Testis (tissue), 3 donors: Measurements from ENCODE around the gene KIF2C. TPM values are rescaled to one million over a fixed set of nuclear protein-coding genes. Genes with fewer than 3 reads are reported as not detected.
"Not testable (repeated sequence)": the region's sequence is repeated elsewhere in the genome, so short reads cannot be mapped to it uniquely, and the experiment has no call there.

Experiments used
- DNase-seq: peaks from one replicate; pipeline ENCODE4 v3.0.0-alpha.2; 2019
- H3K27ac ChIP-seq, 2 donors: fragments of 200-600 bp; sonication (generic); one replicate each; pipeline ENCODE4 v1.5.1; 2019
- H3K27me3 ChIP-seq: fragments of 200-600 bp; sonication (generic); one replicate; pipeline ENCODE4 v1.5.1; 2019
- H3K36me3 ChIP-seq: fragments of 200-600 bp; sonication (generic); one replicate; pipeline ENCODE4 v1.5.1; 2017; ENCODE audit warnings: low read depth; ENCODE audit errors: missing control alignments
- H3K4me1 ChIP-seq: fragments of 200-600 bp; sonication (generic); one replicate; pipeline ENCODE4 v1.5.1; 2019
- H3K4me3 ChIP-seq, 2 donors: fragments of 200-600 bp; sonication (generic); one replicate each; pipeline ENCODE4 v1.5.1; 2017 to 2019
- H3K9me3 ChIP-seq: fragments of 200-600 bp; sonication (generic); one replicate; pipeline ENCODE4 v1.5.1; 2017
- POLR2A ChIP-seq: fragments of 450-650 bp; IDR thresholded peaks from one replicate; pipeline ENCODE4 v1.6.1; 2017; ENCODE audit warnings: antibody characterized with exemption, mild to moderate bottlenecking, moderate library complexity
- WGBS, 2 donors: methylation state at CpG; one replicate each; pipeline ENCODE4 v1.1.5; 2018; 5-methylcytosine and 5-hydroxymethylcytosine counted together
- intact Hi-C: fragments of 100-400 bp; cut with DNase I; formaldehyde crosslinking; loops from one replicate; pipeline ENCODE4 v1.15.1; 2023; ENCODE audit warnings: low total_unique reads
- polyA plus RNA-seq: library from polyadenylated mRNA; stranded (reverse); fragments of 350-450 nt; fragmentation: Illumina TruSeq; extraction: RNeasy Lipid Tissue Mini Kit (QIAGEN cat#74804); gene quantifications from one replicate; pipeline ENCODE4 v1.2.3, GENCODE V29; 2014; ENCODE audit warnings: low read depth, low replicate concordance; ENCODE audit not compliant: insufficient read depth
- total RNA-seq, 2 donors: library from RNA; depleted of rRNA; stranded (reverse); fragments of >200 nt; gene quantifications; one replicate each; pipeline ENCODE4 v1.2.3, GENCODE V29; 2016
- TF ChIP-seq, protein P1 (sequence below), 3 experiments: fragments of 450-650 bp in 2 of 3; fragments of 200-600 bp in 1 of 3; sonication (generic) in 1 of 3; IDR thresholded peaks; one replicate each; pipeline ENCODE4 v1.5.1; 2016 to 2019; ENCODE audit warnings: antibody characterized with exemption in 3 of 3, mild to moderate bottlenecking in 2 of 3, moderate library complexity in 1 of 3

Gene KIF2C
- total and polyA plus RNA-seq, 3 donors from 2014 or later: 53.5 to 167 (median 130) TPM

DNA sequence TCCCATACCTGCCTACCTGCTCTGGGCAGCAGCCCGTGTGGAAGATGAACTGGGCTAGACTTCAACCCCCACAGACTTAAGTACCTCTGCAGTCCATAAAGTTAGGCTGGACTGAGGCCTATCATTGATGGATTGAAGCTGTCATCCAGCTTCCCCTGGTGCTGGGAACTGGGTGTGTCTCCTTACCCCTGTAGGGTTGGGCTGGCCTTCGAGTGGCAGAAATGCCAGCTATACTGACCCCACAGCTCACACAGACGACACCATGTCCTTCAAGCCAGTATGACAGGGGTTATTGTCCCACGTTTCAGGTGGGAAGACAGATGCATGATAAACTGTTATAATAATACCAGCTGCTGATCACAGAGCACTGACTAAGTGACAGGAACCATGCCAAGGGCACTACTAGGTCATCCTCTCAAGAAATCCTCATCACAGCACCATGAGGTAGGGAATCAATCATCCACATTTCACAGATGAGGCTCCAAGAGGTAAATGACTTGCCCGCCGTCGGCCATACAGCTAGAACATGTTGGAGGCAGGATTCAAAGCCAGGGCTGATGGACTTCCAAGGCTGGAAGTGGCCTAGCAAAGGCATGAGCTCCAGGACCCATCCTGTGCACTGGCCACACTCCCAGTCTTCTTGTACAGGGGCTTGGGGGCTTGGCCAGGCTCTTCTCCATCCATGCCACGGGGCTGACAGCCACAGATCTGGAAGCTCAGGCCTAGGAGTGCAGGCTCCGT lies 48.7 kb downstream of the KIF2C start, which contains the start of gene BEST4:
Gene BEST4 (minus strand): TSS at position 51 of the 741 bp plus-strand sequence. CDS start 465 bp downstream, outside the sequence.
- WGBS, 2 donors: 89 to 92% methylated on average over 8 to 9 of the region's 9 CpGs
- Histone ChIP-seq H3K9me3 (no peaks in the 10 kb centered on the region), H3K36me3 (no peaks in the 10 kb centered on the region), H3K27me3 (no peaks in the 10 kb centered on the region), H3K4me1 (peaks cover 20% of the 10 kb centered on the region), H3K27ac (no peak within 1 kb of the TSS), H3K4me3 (no peak within 1 kb of the TSS)
- DNase-seq: no peak
- intact Hi-C loops: no loop called here
- TF ChIP-seq, protein P1, sequence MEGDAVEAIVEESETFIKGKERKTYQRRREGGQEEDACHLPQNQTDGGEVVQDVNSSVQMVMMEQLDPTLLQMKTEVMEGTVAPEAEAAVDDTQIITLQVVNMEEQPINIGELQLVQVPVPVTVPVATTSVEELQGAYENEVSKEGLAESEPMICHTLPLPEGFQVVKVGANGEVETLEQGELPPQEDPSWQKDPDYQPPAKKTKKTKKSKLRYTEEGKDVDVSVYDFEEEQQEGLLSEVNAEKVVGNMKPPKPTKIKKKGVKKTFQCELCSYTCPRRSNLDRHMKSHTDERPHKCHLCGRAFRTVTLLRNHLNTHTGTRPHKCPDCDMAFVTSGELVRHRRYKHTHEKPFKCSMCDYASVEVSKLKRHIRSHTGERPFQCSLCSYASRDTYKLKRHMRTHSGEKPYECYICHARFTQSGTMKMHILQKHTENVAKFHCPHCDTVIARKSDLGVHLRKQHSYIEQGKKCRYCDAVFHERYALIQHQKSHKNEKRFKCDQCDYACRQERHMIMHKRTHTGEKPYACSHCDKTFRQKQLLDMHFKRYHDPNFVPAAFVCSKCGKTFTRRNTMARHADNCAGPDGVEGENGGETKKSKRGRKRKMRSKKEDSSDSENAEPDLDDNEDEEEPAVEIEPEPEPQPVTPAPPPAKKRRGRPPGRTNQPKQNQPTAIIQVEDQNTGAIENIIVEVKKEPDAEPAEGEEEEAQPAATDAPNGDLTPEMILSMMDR (IDR thresholded peaks at IDR 0.05): no peak
- TF ChIP-seq POLR2A: no peak

DNA sequence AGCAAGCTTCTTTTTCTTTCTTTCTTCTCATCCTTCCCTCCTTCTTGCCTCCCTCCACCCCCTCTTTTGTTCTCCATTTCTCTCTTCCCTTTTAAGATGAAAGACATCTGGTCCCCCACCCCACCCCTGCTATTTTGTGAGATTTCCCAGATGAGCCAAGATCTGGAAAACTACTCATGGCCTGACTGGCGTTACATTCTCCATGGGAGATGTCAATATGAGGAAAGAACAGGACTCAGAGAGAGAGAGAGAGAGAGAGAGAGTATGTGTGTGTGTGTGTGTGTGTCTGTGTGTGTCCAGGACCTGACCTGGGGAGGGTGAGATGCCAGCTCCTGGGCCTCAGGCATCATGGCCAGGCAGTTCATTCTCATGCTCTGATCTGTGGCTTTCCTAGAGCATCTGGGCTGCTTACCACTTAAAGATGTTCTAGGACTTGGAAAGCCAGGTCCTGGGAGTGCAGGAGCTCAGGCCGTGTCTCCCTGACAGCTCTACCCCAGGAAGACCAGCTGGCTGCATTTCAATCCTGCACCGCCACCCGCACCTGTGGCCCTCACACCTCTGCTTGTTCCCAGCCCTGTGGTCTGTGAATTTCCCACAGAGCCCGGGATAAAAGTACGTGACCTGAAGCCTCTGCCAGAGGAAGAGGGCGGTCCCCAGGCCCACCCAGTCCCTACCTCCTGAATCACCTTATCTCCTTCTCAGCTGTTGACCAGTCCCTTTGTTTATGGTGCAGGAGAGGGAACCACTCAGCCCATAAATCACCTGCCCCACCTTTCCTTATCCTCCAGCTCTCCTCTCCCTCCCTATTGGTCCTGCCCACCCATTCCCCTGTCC lies 51.5 kb downstream of the KIF2C start:
- 79 to 82% methylated on average over 5 to 7 of the region's 7 CpGs for WGBS, 2 donors
- no peaks in the 10 kb centered on the region for H3K36me3 ChIP-seq
- intact Hi-C loops: no loop called here
- no peaks in the 10 kb centered on the region for H3K9me3 ChIP-seq
- no peak overlapping the region for H3K27ac ChIP-seq
- no peak overlapping the region for H3K4me3 ChIP-seq
- H3K4me1 ChIP-seq: peaks cover 7% of the 10 kb centered on the region
- no peak for TF ChIP-seq POLR2A
- TF ChIP-seq, protein P1 (IDR thresholded peaks at IDR 0.05): no peak
- no peaks in the 10 kb centered on the region for H3K27me3 ChIP-seq
- DNase-seq: no peak

DNA sequence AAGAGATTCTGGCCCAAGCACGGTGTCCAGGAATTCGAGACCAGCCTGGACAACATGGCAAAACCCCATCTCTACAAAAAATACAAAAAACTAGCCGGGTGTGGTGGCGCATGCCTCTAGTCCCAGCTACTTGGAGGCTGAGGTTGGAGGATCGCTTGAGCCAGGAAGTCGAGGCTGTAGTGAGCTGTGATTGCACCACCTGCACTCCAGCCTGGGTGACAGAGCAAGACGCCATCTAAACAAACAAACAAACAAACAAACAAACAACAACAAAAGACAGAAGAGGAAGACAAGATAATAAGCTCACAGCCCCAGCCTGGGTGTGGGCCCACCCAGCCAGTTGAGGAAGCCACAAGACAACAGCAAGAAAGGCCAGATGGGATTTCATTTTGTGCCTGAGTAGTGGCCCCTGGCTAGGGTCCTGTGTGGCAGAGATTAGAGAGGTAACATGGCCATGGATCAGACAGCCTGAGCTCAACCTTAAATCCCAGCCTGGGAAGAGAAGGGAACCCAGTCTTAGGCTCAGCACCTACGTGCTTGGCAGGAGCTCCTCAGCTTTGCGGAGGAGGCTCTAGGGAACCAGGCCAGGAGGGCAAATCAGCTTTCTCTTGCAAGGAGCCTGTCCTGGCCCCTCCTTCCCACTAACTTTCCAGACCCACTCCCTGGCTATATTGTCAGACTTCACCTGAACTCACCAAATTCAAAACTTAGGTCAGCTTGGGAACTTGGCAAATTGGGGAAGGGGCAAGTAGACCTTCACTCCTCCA lies 53.3 kb downstream of the KIF2C start:
- no peaks in the 10 kb centered on the region for H3K9me3 ChIP-seq
- H3K36me3 ChIP-seq: no peaks in the 10 kb centered on the region
- TF ChIP-seq, protein P1 (IDR thresholded peaks at IDR 0.05): no peak
- no peak for TF ChIP-seq POLR2A
- intact Hi-C loops: no loop called here
- peak; percentile 58 for DNase-seq
- H3K4me1 ChIP-seq: peaks cover 7% of the 10 kb centered on the region
- no peak overlapping the region for H3K27ac ChIP-seq
- H3K27me3 ChIP-seq: no peaks in the 10 kb centered on the region
- WGBS, 2 donors: 81 to 84% methylated on average over 9 of the region's 9 CpGs
- no peak overlapping the region for H3K4me3 ChIP-seq

DNA sequence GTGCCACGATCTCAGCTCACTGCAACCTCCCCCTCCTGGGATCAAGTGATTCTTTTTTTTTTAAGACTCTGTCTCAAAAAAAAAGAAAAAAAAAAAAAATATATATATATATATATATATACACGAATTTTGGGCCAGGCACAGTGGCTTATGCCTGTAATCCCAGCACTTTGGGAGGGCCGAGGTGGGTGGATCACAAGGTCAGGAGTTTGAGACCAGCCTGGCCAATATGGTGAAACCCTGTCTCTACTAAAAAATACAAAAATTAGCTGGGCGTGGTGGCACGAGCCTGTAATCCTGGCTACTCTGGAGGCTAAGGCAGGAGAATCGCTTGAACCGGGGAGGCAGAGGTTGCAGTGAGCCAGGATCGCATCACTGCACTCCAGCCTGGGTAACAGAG lies 58.2 kb downstream of the KIF2C start:
- H3K27ac ChIP-seq, intact Hi-C loops: not testable (repeated sequence)

More for the DNA sequence above, 58.2 kb downstream of the KIF2C start:
- WGBS, 2 donors: 75 to 84% methylated on average over 8 of the region's 8 CpGs
- peaks cover 19% of the 10 kb centered on the region for H3K4me1 ChIP-seq
- H3K36me3 ChIP-seq, DNase-seq, H3K4me3 ChIP-seq, H3K9me3 ChIP-seq, H3K27me3 ChIP-seq: not testable (repeated sequence)
